K562 (cell line): ENCODE results near the gene CYP24A1. TPM values are rescaled to one million over a fixed set of nuclear protein-coding genes. Genes with fewer than 3 reads are reported as not detected.

ENCODE experiments used
- CEBPG ChIP-seq, 3 experiments: fragments of 200-800 bp in 1 of 3; sonication (Bioruptor generic) in 1 of 3; sonication (generic) in 1 of 3; formaldehyde crosslinking in 1 of 3; IDR thresholded peaks in 2 of 3; conservative IDR thresholded peaks in 1 of 3; 2 replicates each; pipeline versions ENCODE4 v1.6.1 to v1.8.0; 2016 to 2022; ENCODE audit warnings: missing compliant biosample characterization in 2 of 3, missing genetic modification characterization in 2 of 3, mild to moderate bottlenecking in 1 of 3, missing genetic modification reagents in 1 of 3
- CHD2 ChIP-seq: IDR thresholded peaks from 2 replicates; pipeline ENCODE4 v1.6.1; 2011; ENCODE audit warnings: low read depth, low read length
- CXXC5 ChIP-seq: fragments of 250-450 bp; sonication (Bioruptor Pico); IDR thresholded peaks from 2 replicates; pipeline ENCODE4 v1.8.0; 2022; ENCODE audit warnings: inconsistent platforms, mild to moderate bottlenecking, moderate library complexity
- PCBP1 ChIP-seq: fragments of 200-400 bp; formaldehyde crosslinking; IDR thresholded peaks from 2 replicates; pipeline ENCODE4 v1.6.1; 2018; ENCODE audit warnings: mild to moderate bottlenecking, low read depth, low read length; ENCODE audit not compliant: poor library complexity, severe bottlenecking
- RCOR1 ChIP-seq, 2 experiments: IDR thresholded peaks; 2 replicates each; pipeline ENCODE4 v1.6.1; 2012; ENCODE audit warnings: low read depth in 2 of 2, low read length in 2 of 2, borderline replicate concordance in 1 of 2, improper control_type of control experiment in 1 of 2
- SREBF1 ChIP-seq: fragments of 150-350 bp; IDR thresholded peaks from 2 replicates; pipeline ENCODE4 v1.6.1; 2014; ENCODE audit warnings: antibody characterized with exemption, low read depth, low read length, borderline replicate concordance
- SUPT5H ChIP-seq: fragments of 450-650 bp; IDR thresholded peaks from 2 replicates; pipeline ENCODE4 v1.6.1; 2016
- TAF9B ChIP-seq: fragments of 450-650 bp; IDR thresholded peaks from 2 replicates; pipeline ENCODE4 v1.6.1; 2018; ENCODE audit warnings: mild to moderate bottlenecking; ENCODE audit not compliant: partially characterized antibody
- YY1 ChIP-seq, 3 experiments: IDR thresholded peaks; 2 replicates each; pipeline ENCODE4 v1.6.1; 2011; ENCODE audit warnings: low read length in 2 of 3, mild to moderate bottlenecking in 2 of 3, moderate library complexity in 2 of 3, borderline replicate concordance in 1 of 3, control low read depth in 1 of 3, low read depth in 1 of 3; ENCODE audit not compliant: insufficient read depth in 3 of 3, insufficient replicate concordance in 2 of 3, control insufficient read depth in 1 of 3, insufficient read length in 1 of 3; ENCODE audit errors: extremely low read depth in 1 of 3
- ZKSCAN3 ChIP-seq: fragments of 250-450 bp; sonication (Bioruptor Pico); IDR thresholded peaks from 2 replicates; pipeline ENCODE4 v1.4.0; 2020
- ZNF121 ChIP-seq: sonication (generic); formaldehyde crosslinking; conservative IDR thresholded peaks from 2 replicates; pipeline ENCODE4 v1.8.0; 2022; ENCODE audit warnings: missing genetic modification reagents
- ZNF140 ChIP-seq: fragments of 250-450 bp; sonication (Bioruptor Pico); IDR thresholded peaks from 2 replicates; pipeline ENCODE4 v1.8.0; 2021; ENCODE audit warnings: moderate library complexity, mild to moderate bottlenecking, inconsistent platforms
- ZNF431 ChIP-seq: sonication (generic); formaldehyde crosslinking; IDR thresholded peaks from 2 replicates; pipeline ENCODE4 v1.8.0; 2022; ENCODE audit warnings: mild to moderate bottlenecking, missing genetic modification reagents
- ZNF561 ChIP-seq: fragments of 450-650 bp; formaldehyde crosslinking; conservative IDR thresholded peaks from 2 replicates; pipeline ENCODE4 v1.4.0; 2020; ENCODE audit warnings: mild to moderate bottlenecking, moderate library complexity
- ZNF584 ChIP-seq: fragments of 200-800 bp; sonication (Bioruptor generic); IDR thresholded peaks from 2 replicates; pipeline ENCODE4 v1.6.1; 2016; ENCODE audit warnings: low read depth, mild to moderate bottlenecking, missing genetic modification characterization, missing compliant biosample characterization
- polyA plus RNA-seq, 8 experiments: library from polyadenylated mRNA; depleted of rRNA in 4 of 8; stranded (reverse) in 5 of 8; unstranded in 3 of 8; fragments of >200 nt; fragmentation: Nextera tagmentation in 2 of 8; fragmentation: Illumina TruSeq in 1 of 8; extraction: Ambion mirVana in 2 of 8; extraction: Trizol in 1 of 8; gene quantifications; 2 replicates each; pipeline versions ENCODE4 v1.2.1 to v1.2.3, GENCODE V29; 2011 to 2014; ENCODE audit warnings: inconsistent platforms in 1 of 8, missing spikeins in 1 of 8
- total RNA-seq, 7 experiments: library from RNA; depleted of rRNA in 6 of 7; stranded (reverse); fragments of >200 nt in 6 of 7; fragmentation: Illumina TruSeq in 2 of 7; extraction: Trizol in 2 of 7; gene quantifications; 2 replicates each; pipeline versions ENCODE4 v1.2.1 to v1.2.3, GENCODE V29; 2011 to 2021; ENCODE audit warnings: low replicate concordance in 1 of 7
- TF ChIP-seq, protein P1 (sequence below), 2 experiments: fragments of 250-450 bp in 1 of 2; fragments of 450-650 bp in 1 of 2; sonication (Bioruptor Pico) in 1 of 2; IDR thresholded peaks; 2 replicates each; pipeline versions ENCODE4 v1.6.1 to v1.8.0; 2016 to 2021; ENCODE audit warnings: mild to moderate bottlenecking in 2 of 2, moderate library complexity in 2 of 2, missing compliant biosample characterization in 1 of 2, missing genetic modification characterization in 1 of 2
- TF ChIP-seq, protein P2 (sequence below): fragments of 250-450 bp; sonication (Bioruptor Pico); IDR thresholded peaks from 2 replicates; pipeline ENCODE4 v1.4.0; 2020; ENCODE audit warnings: borderline replicate concordance
- TF ChIP-seq, protein P3 (sequence below), 2 experiments: fragments of 450-650 bp; IDR thresholded peaks; 2 replicates each; pipeline ENCODE4 v1.6.1; 2016
- TF ChIP-seq, protein P4 (sequence below): sonication (generic); formaldehyde crosslinking; IDR thresholded peaks from 2 replicates; pipeline ENCODE4 v1.9.0; 2022; ENCODE audit warnings: mild to moderate bottlenecking, missing genetic modification reagents
- TF ChIP-seq, protein P5 (sequence below): fragments of 450-650 bp; IDR thresholded peaks from 2 replicates; pipeline ENCODE4 v1.6.1; 2016; ENCODE audit warnings: antibody characterized with exemption

CYP24A1 gene
- total and polyA plus RNA-seq, 9 of the 15 experiments (the other 6 are each of a cell fraction or from before 2014, with no cell fraction given) = 0.04 TPM; not detected in 8

DNA sequence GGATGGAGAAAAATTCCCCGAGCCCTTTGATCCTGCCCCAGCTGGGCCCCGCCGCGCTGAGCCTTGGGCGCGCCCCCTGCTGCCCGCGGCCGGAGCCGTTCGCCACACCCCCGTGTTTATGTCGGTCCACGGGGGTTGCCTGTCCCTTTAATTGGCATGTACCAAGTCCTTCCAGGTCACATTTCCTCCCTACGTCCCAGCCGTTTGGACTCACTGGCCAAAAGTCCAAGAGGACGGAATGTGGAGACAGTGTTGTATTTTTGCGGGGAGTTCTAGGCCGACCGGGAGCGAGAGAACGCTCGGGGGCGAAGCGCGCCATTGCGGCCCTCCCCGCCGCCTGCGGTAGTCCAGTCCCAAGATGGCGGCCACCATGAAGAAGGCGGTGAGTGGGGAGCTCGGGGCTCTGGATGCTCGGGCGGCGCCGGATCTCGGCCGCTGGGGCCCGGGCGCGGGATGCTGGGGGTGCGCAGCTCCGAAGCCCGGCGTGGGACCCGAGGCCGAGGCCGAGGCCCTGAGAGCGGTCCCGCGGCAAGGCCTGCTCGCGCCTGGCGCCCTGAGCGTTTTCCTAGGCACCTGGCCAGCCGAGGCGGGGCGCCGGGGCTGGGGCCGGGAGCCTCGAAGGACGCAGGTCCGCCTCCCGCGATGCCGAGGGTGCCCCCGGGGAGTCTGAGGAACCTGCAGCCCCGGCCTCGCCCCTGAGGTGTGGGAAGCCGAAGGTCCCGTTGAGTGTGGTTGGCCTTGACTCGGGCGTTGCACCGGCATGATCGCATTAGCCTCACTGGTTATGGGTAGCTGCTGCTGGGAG is 34.2 kb upstream of the CYP24A1 start, which contains the start of gene PFDN4 (continued):
- peak; percentile 40 for TF ChIP-seq PCBP1
- peak; percentile 90 for TF ChIP-seq TAF9B
- TF ChIP-seq SUPT5H = peak; percentile 50; the same call in 1 of the 2 replicates
- TF ChIP-seq, protein P1, sequence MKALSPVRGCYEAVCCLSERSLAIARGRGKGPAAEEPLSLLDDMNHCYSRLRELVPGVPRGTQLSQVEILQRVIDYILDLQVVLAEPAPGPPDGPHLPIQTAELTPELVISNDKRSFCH (CRISPR knock-in tag; IDR thresholded peaks at IDR 0.05) = no peak
- TF ChIP-seq, protein P1 (tag; IDR thresholded peaks at IDR 0.05) = no peak
- no peak; the same call in 1 of the 2 replicates for TF ChIP-seq SREBF1
- TF ChIP-seq, protein P2, sequence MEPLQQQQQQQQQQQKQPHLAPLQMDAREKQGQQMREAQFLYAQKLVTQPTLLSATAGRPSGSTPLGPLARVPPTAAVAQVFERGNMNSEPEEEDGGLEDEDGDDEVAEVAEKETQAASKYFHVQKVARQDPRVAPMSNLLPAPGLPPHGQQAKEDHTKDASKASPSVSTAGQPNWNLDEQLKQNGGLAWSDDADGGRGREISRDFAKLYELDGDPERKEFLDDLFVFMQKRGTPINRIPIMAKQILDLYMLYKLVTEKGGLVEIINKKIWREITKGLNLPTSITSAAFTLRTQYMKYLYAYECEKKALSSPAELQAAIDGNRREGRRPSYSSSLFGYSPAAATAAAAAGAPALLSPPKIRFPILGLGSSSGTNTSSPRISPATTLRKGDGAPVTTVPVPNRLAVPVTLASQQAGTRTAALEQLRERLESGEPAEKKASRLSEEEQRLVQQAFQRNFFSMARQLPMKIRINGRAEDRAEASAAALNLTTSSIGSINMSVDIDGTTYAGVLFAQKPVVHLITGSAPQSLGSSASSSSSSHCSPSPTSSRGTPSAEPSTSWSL (CRISPR knock-in tag) = no peak
- TF ChIP-seq, protein P3, sequence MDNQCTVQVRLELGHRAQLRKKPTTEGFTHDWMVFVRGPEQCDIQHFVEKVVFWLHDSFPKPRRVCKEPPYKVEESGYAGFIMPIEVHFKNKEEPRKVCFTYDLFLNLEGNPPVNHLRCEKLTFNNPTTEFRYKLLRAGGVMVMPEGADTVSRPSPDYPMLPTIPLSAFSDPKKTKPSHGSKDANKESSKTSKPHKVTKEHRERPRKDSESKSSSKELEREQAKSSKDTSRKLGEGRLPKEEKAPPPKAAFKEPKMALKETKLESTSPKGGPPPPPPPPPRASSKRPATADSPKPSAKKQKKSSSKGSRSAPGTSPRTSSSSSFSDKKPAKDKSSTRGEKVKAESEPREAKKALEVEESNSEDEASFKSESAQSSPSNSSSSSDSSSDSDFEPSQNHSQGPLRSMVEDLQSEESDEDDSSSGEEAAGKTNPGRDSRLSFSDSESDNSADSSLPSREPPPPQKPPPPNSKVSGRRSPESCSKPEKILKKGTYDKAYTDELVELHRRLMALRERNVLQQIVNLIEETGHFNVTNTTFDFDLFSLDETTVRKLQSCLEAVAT (IDR thresholded peaks at IDR 0.05) = no peak
- no peak for TF ChIP-seq ZNF431
- TF ChIP-seq RCOR1 (IDR thresholded peaks at IDR 0.05; ENCODE audit: borderline replicate concordance in 1 of 2, low read depth in 2 of 2, low read length in 2 of 2) = peak in 1 of 2 experiments; percentile 31; a peak in 1 of 4 replicates
- no peak for TF ChIP-seq ZNF584 (CRISPR knock-in tag)
- TF ChIP-seq ZKSCAN3 = no peak
- TF ChIP-seq CXXC5 (CRISPR knock-in tag) = peak; percentile 66
- TF ChIP-seq ZNF561 (CRISPR knock-in tag) = no peak
- TF ChIP-seq, protein P4, sequence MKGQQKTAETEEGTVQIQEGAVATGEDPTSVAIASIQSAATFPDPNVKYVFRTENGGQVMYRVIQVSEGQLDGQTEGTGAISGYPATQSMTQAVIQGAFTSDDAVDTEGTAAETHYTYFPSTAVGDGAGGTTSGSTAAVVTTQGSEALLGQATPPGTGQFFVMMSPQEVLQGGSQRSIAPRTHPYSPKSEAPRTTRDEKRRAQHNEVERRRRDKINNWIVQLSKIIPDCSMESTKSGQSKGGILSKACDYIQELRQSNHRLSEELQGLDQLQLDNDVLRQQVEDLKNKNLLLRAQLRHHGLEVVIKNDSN (CRISPR knock-in tag) = no peak
- no peak for TF ChIP-seq ZNF121 (CRISPR knock-in tag)
- TF ChIP-seq CEBPG (CRISPR knock-in tag; IDR thresholded peaks at IDR 0.05) = no peak
- TF ChIP-seq CEBPG (tag; conservative IDR thresholded peaks at IDR 0.05 in 1 of 2, IDR thresholded peaks at IDR 0.05 in 1 of 2) = no peak
- no peak for TF ChIP-seq CHD2
- TF ChIP-seq, protein P5, sequence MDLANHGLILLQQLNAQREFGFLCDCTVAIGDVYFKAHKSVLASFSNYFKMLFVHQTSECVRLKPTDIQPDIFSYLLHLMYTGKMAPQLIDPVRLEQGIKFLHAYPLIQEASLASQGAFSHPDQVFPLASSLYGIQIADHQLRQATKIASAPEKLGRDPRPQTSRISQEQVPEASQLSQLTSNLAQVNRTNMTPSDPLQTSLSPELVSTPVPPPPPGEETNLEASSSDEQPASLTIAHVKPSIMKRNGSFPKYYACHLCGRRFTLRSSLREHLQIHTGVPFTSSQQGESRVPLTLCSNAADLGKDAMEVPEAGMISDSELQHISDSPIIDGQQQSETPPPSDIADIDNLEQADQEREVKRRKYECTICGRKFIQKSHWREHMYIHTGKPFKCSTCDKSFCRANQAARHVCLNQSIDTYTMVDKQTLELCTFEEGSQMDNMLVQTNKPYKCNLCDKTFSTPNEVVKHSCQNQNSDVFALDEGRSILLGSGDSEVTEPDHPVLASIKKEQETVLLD = no peak
- TF ChIP-seq ZNF140 (CRISPR knock-in tag) = no peak
- peak; percentile 89 to 96 (median 93) for TF ChIP-seq YY1 (IDR thresholded peaks at IDR 0.05; ENCODE audit: borderline replicate concordance in 1 of 3, control insufficient read depth in 1 of 3, extremely low read depth in 1 of 3, insufficient read depth in 3 of 3, insufficient read length in 1 of 3, insufficient replicate concordance in 2 of 3, low read depth in 1 of 3, low read length in 2 of 3)
